ENCODE results near the gene NKX1-1.

- TF ChIP-seq POLR2A (IDR thresholded peaks at IDR 0.05): no peak
- no peak for TF ChIP-seq CTCF (IDR thresholded peaks at IDR 0.05)
These were observed 42.0 kb downstream of the NKX1-1 start for GRCh38 chr4:1364217-1364616.
